ENCODE results near the gene ETS2.

Gene ETS2

GRCh38 chr21:38810034-38810825 lies 4.5 kb downstream of the ETS2 start:
- ATAC-seq (replicated peaks) (no peak), DNase-seq (no peak)
- Mint-ChIP-seq H3K9me3 (no peaks in the 10 kb centered on the region), H3K27ac (no peak overlapping the region), H3K36me3 (ENCODE audit: insufficient read depth) (peaks cover 12% of the 10 kb centered on the region), H3K4me1 (ENCODE audit: low read depth in 2 of 2) (peaks cover 13 to 22% of the 10 kb centered on the region in 2 donors), H3K27me3 (no peaks in the 10 kb centered on the region), H3K4me3 (no peak overlapping the region)

DNA sequence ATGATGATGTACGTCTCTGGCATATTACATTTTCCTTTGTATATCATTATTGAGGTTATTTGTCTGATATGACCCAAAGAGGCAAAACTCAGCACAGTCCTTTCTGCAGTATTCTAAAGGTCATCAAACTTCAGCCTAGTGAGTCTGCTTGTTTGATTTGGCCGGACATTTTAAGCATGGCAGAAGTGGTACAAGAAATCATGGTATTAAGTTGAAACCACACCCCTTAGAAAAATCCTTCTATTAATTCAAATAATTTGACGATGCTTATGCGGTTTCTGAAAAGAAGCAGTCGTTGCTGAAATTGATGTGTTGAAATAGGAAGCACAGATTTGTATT lies 5.1 kb downstream of the ETS2 start:
- Mint-ChIP-seq H3K36me3 (ENCODE audit: insufficient read depth) (peaks cover 12% of the 10 kb centered on the region), H3K9me3 (no peaks in the 10 kb centered on the region)

GRCh38 chr21:38811257-38811656 lies 5.5 kb downstream of the ETS2 start:
- ATAC-seq (replicated peaks) (no peak), DNase-seq (no peak)
- H3K9me3 Mint-ChIP-seq = no peaks in the 10 kb centered on the region
- no peaks in the 10 kb centered on the region for H3K27me3 Mint-ChIP-seq
- H3K27ac Mint-ChIP-seq = no peak overlapping the region
- peaks cover 12% of the 10 kb centered on the region for H3K36me3 Mint-ChIP-seq (ENCODE audit: insufficient read depth)
- H3K4me1 Mint-ChIP-seq (ENCODE audit: low read depth in 2 of 2) = peaks cover 13 to 25% of the 10 kb centered on the region in 2 donors
- H3K4me3 Mint-ChIP-seq = no peak overlapping the region

More for the DNA sequence above, 5.1 kb downstream of the ETS2 start:
- Mint-ChIP-seq H3K27ac (no peak overlapping the region), H3K27me3 (no peaks in the 10 kb centered on the region), H3K4me3 (no peak overlapping the region), H3K4me1 (ENCODE audit: low read depth in 2 of 2) (peaks cover 13 to 25% of the 10 kb centered on the region in 2 donors)
- DNase-seq = no peak
- no peak for ATAC-seq (replicated peaks)

DNA sequence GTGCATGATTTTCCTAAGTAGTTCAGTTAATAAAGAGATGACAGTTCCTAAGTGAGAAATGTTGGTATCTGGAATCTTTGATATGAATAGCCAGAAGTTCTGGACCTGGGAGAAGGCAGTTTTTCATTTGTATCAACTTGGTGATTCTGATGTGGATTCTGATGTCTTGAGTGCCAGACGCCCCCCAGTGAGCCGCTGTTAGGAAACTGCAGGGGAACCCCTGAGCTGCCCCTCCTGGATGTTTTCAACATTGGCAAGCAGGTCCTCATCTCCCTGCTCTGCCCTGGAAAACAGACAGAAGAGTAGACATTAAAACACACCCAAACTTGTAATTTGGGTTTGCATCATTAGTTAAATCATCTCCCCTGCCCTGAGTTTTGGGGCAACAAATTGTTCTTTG lies 7.4 kb downstream of the ETS2 start:
- peaks cover 0 to 9% of the 10 kb centered on the region in 2 donors for H3K4me1 Mint-ChIP-seq (ENCODE audit: low read depth in 2 of 2)
- H3K9me3 Mint-ChIP-seq = no peaks in the 10 kb centered on the region
- no peak overlapping the region for H3K4me3 Mint-ChIP-seq
- no peaks in the 10 kb centered on the region for H3K27me3 Mint-ChIP-seq
- no peak overlapping the region for H3K27ac Mint-ChIP-seq
- DNase-seq = no peak
- H3K36me3 Mint-ChIP-seq (ENCODE audit: insufficient read depth) = peaks cover 24% of the 10 kb centered on the region
- ATAC-seq (replicated peaks) = no peak

GRCh38 chr21:38813547-38813946 lies 7.8 kb downstream of the ETS2 start:
- H3K36me3 Mint-ChIP-seq (ENCODE audit: insufficient read depth) = peaks cover 24% of the 10 kb centered on the region
- no peak for DNase-seq
- H3K4me3 Mint-ChIP-seq = no peak overlapping the region
- no peak overlapping the region for H3K27ac Mint-ChIP-seq
- no peaks in the 10 kb centered on the region for H3K27me3 Mint-ChIP-seq
- H3K4me1 Mint-ChIP-seq (ENCODE audit: low read depth in 2 of 2) = peaks cover 0 to 5% of the 10 kb centered on the region in 2 donors
- no peaks in the 10 kb centered on the region for H3K9me3 Mint-ChIP-seq
- no peak for ATAC-seq (replicated peaks)

GRCh38 chr21:38814126-38815059 lies 8.7 kb downstream of the ETS2 start:
- ATAC-seq (replicated peaks) (no peak), DNase-seq (no peak)
- Mint-ChIP-seq H3K36me3 (ENCODE audit: insufficient read depth) (peaks cover 30% of the 10 kb centered on the region), H3K9me3 (no peaks in the 10 kb centered on the region), H3K4me1 (ENCODE audit: low read depth in 2 of 2) (peaks cover 0 to 4% of the 10 kb centered on the region in 2 donors), H3K27me3 (no peaks in the 10 kb centered on the region), H3K4me3 (no peak overlapping the region), H3K27ac (no peak overlapping the region)

- no peak for DNase-seq
- H3K4me1 Mint-ChIP-seq (ENCODE audit: low read depth in 2 of 2) = peaks cover 0 to 4% of the 10 kb centered on the region in 2 donors
- H3K9me3 Mint-ChIP-seq = no peaks in the 10 kb centered on the region
- H3K4me3 Mint-ChIP-seq = no peak overlapping the region
- H3K27ac Mint-ChIP-seq = no peak overlapping the region
- no peak for ATAC-seq (replicated peaks)
- H3K27me3 Mint-ChIP-seq = no peaks in the 10 kb centered on the region
- peaks cover 30% of the 10 kb centered on the region for H3K36me3 Mint-ChIP-seq (ENCODE audit: insufficient read depth)
These were observed 9.3 kb downstream of the ETS2 start for GRCh38 chr21:38815060-38815405.

- H3K27ac Mint-ChIP-seq = no peak overlapping the region
- no peak overlapping the region for H3K4me3 Mint-ChIP-seq
- no peaks in the 10 kb centered on the region for H3K27me3 Mint-ChIP-seq
- ATAC-seq (replicated peaks) = no peak
- no peaks in the 10 kb centered on the region for H3K9me3 Mint-ChIP-seq
- H3K4me1 Mint-ChIP-seq (ENCODE audit: low read depth in 2 of 2) = peaks cover 0 to 4% of the 10 kb centered on the region in 2 donors
- H3K36me3 Mint-ChIP-seq (ENCODE audit: insufficient read depth) = peaks cover 40% of the 10 kb centered on the region
- DNase-seq = no peak
These were observed 10.8 kb downstream of the ETS2 start for GRCh38 chr21:38816400-38816977.

GRCh38 chr21:38817371-38818324 lies 11.9 kb downstream of the ETS2 start:
- DNase-seq (no peak), ATAC-seq (replicated peaks) (no peak)
- no peak overlapping the region for H3K27ac Mint-ChIP-seq
- peaks cover 0 to 4% of the 10 kb centered on the region in 2 donors for H3K4me1 Mint-ChIP-seq (ENCODE audit: low read depth in 2 of 2)
- H3K36me3 Mint-ChIP-seq (ENCODE audit: insufficient read depth) = peaks cover 50% of the 10 kb centered on the region
- no peak overlapping the region for H3K4me3 Mint-ChIP-seq
- H3K27me3 Mint-ChIP-seq = no peaks in the 10 kb centered on the region
- no peaks in the 10 kb centered on the region for H3K9me3 Mint-ChIP-seq

DNA sequence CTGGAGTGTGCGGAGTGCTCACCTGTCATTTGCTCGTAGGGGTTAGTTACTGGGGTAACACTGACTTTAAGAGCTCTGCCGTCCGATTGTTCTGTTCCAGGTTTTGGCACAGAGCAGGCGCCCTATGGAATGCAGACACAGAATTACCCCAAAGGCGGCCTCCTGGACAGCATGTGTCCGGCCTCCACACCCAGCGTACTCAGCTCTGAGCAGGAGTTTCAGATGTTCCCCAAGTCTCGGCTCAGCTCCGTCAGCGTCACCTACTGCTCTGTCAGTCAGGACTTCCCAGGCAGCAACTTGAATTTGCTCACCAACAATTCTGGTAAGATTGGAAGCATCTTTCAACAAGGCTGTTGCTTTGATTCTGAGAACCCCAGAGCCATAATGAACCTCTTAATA lies 12.6 kb downstream of the ETS2 start:
- no peak for ATAC-seq (replicated peaks)
- Mint-ChIP-seq H3K27me3 (no peaks in the 10 kb centered on the region), H3K27ac (no peak overlapping the region), H3K36me3 (ENCODE audit: insufficient read depth) (peaks cover 55% of the 10 kb centered on the region), H3K9me3 (no peaks in the 10 kb centered on the region), H3K4me3 (no peak overlapping the region), H3K4me1 (ENCODE audit: low read depth in 2 of 2) (peaks cover 0 to 4% of the 10 kb centered on the region in 2 donors)
- no peak for DNase-seq

DNA sequence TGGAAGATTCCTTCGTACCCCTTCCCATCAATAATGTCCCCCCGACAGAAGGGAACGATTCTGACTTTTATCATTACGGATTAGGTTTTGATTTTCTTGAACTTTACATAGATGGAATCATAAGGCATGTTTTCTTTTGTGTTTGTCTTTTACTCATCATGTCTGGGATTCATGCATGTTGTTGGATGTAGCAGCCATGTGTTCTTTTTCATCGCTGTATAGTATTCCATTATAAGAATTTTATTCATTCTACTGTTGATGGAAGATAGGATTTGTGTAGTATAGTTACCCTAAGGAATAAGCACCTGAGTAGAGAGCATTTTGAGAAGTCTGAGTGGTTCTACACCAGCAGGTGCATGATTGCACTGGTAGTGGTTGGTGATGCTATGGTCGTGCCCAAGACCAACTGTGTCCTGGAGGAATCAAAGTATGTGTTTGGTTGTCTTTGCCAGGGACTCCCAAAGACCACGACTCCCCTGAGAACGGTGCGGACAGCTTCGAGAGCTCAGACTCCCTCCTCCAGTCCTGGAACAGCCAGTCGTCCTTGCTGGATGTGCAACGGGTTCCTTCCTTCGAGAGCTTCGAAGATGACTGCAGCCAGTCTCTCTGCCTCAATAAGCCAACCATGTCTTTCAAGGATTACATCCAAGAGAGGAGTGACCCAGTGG lies 13.5 kb downstream of the ETS2 start:
- Mint-ChIP-seq H3K27ac (no peak overlapping the region), H3K9me3 (no peaks in the 10 kb centered on the region), H3K4me3 (no peak overlapping the region), H3K4me1 (ENCODE audit: low read depth in 2 of 2) (peaks cover 0 to 4% of the 10 kb centered on the region in 2 donors), H3K36me3 (ENCODE audit: insufficient read depth) (peaks cover 62% of the 10 kb centered on the region), H3K27me3 (no peaks in the 10 kb centered on the region)
- no peak for DNase-seq
- ATAC-seq (replicated peaks) = no peak

DNA sequence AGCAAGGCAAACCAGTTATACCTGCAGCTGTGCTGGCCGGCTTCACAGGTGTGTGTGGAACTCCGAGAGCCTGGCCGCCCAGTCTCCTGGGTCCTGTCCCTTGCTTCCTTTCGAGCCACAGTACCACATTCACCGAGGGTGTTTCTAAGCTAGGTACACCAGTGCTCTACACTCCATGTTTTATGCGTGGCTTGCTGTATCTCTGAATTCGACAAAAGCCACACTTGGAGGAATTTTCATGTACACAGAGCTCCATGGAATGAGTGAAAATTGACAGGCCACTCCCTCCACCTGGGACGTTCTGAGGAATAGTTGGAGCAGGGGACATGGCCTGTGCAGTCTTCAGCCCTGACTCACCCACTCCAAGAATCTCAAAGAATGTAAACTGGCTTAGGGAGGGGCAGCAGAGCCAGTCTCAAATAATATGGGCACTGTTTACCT lies 14.0 kb downstream of the ETS2 start:
- no peak for ATAC-seq (replicated peaks)
- Mint-ChIP-seq H3K27me3 (no peaks in the 10 kb centered on the region), H3K27ac (no peak overlapping the region), H3K9me3 (no peaks in the 10 kb centered on the region), H3K4me1 (ENCODE audit: low read depth in 2 of 2) (peaks cover 0 to 4% of the 10 kb centered on the region in 2 donors), H3K36me3 (ENCODE audit: insufficient read depth) (peaks cover 57% of the 10 kb centered on the region), H3K4me3 (no peak overlapping the region)
- no peak for DNase-seq

Data from effector memory CD8-positive, alpha-beta T cell (primary cell).